HL-60 (cell line): Measurements from ENCODE around the gene ALKBH5.

Experiments used
- DNase-seq, 2 experiments: peaks; one replicate each; pipeline ENCODE4 v3.0.0-alpha.2; 2010 to 2020; ENCODE audit warnings: low read depth in 1 of 2, low spot score in 1 of 2
- H3K27ac ChIP-seq: fragments of 250-450 bp; sonication (Bioruptor Pico); replicated peaks from 2 replicates; pipeline ENCODE4 v1.5.1; 2020; ENCODE audit warnings: mild to moderate bottlenecking, moderate library complexity
- H3K27me3 ChIP-seq: fragments of 250-450 bp; sonication (Bioruptor Pico); 2 replicates; pipeline ENCODE4 v1.5.1; 2021; ENCODE audit warnings: mild to moderate bottlenecking, moderate library complexity; ENCODE audit not compliant: insufficient read depth, poor library complexity, severe bottlenecking
- H3K4me3 ChIP-seq: replicated peaks from 2 replicates; pipeline ENCODE4 v1.5.1; 2011; ENCODE audit warnings: mild to moderate bottlenecking, control low read depth, low read length; ENCODE audit not compliant: insufficient read depth
- CTCF ChIP-seq: IDR thresholded peaks from one replicate; pipeline ENCODE4 v1.5.1; 2011; ENCODE audit warnings: low read length, control low read depth, inconsistent platforms; ENCODE audit not compliant: insufficient read depth
- GABPA ChIP-seq: IDR thresholded peaks from 2 replicates; pipeline ENCODE4 v1.6.1; 2012; ENCODE audit warnings: low read depth
- POLR2AphosphoS5 ChIP-seq: IDR thresholded peaks from 2 replicates; pipeline ENCODE4 v1.6.1; 2012; ENCODE audit warnings: low read depth
- REST ChIP-seq: IDR thresholded peaks from 2 replicates; pipeline ENCODE4 v1.6.1; 2012; ENCODE audit warnings: low read depth; ENCODE audit not compliant: insufficient replicate concordance
- SPI1 ChIP-seq: IDR thresholded peaks from 2 replicates; pipeline ENCODE4 v1.6.1; 2012; ENCODE audit warnings: low read depth, mild to moderate bottlenecking, borderline replicate concordance

Gene ALKBH5

GRCh38 chr17:18230288-18231141 lies 46.9 kb downstream of the ALKBH5 start:
- no peak for TF ChIP-seq POLR2AphosphoS5
- DNase-seq, result no peak

GRCh38 chr17:18231164-18231563 lies 47.5 kb downstream of the ALKBH5 start:
- no peak overlapping the region for H3K27ac ChIP-seq
- no peak for TF ChIP-seq SPI1
- no peak for TF ChIP-seq REST
- TF ChIP-seq CTCF, result no peak
- TF ChIP-seq GABPA, result no peak
- TF ChIP-seq POLR2AphosphoS5, result no peak
- no peak overlapping the region for H3K4me3 ChIP-seq
- H3K27me3 ChIP-seq, result no peaks in the 10 kb centered on the region
- no peak for DNase-seq

More at GRCh38 chr17:18230288-18231141, 46.9 kb downstream of the ALKBH5 start:
- Histone ChIP-seq H3K4me3 (no peak overlapping the region), H3K27me3 (no peaks in the 10 kb centered on the region), H3K27ac (no peak overlapping the region)

GRCh38 chr17:18233803-18234518 lies 50.3 kb downstream of the ALKBH5 start:
- TF ChIP-seq CTCF, result no peak
- no peak for TF ChIP-seq SPI1
- no peak for TF ChIP-seq GABPA
- no peak for TF ChIP-seq REST
- TF ChIP-seq POLR2AphosphoS5, result no peak
- no peak for DNase-seq
- no peaks in the 10 kb centered on the region for H3K27me3 ChIP-seq
- no peak overlapping the region for H3K4me3 ChIP-seq
- no peak overlapping the region for H3K27ac ChIP-seq

- TF ChIP-seq SPI1 (no peak), REST (no peak), CTCF (no peak), GABPA (no peak), POLR2AphosphoS5 (no peak)
- DNase-seq, result no peak
- no peak overlapping the region for H3K4me3 ChIP-seq
- H3K27ac ChIP-seq, result no peak overlapping the region
- no peaks in the 10 kb centered on the region for H3K27me3 ChIP-seq
Measured at GRCh38 chr17:18234853-18235380, 51.3 kb downstream of the ALKBH5 start.
